ENCODE data around the gene BMPR2.

The BMPR2 gene

GRCh38 chr2:202589582-202589949 lies 213.4 kb downstream of the BMPR2 start:
- H3K79me2 ChIP-seq (ENCODE audit: control insufficient read depth, insufficient read depth, low read length, unreplicated experiment) = no peaks in the 10 kb centered on the region
- H3K36me3 ChIP-seq (ENCODE audit: insufficient read depth, low read length) = no peaks in the 10 kb centered on the region
- no peak overlapping the region for H2AFZ ChIP-seq (ENCODE audit: low read length, unreplicated experiment)
- no peaks in the 10 kb centered on the region for H3K27me3 ChIP-seq (ENCODE audit: insufficient read depth, low read length)
- H3K27ac ChIP-seq (ENCODE audit: low read depth, low read length) = no peak overlapping the region
- H3K4me3 ChIP-seq (ENCODE audit: low read depth, low read length) = no peak overlapping the region
- no peaks in the 10 kb centered on the region for H3K4me1 ChIP-seq (ENCODE audit: control insufficient read depth, insufficient read depth, low read length, unreplicated experiment)

DNA sequence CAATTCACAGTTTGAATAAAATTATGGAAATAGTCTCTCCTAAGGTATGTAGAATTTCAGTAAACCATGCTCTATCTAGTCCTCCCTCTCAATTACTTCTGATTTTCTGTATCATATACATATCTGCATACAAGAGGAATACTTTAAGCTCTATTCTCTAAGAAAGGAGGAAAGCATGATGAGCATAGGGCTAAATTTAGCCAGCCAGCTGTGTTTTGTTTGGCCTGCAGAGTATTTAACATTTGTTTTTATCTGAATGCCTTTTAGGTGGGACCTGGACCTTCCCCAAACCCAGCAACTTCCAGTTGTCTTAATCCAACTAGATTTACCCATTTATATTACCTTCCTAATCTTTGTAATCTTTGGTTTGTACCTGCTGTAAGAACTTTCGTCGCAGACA lies 216.4 kb downstream of the BMPR2 start:
- Histone ChIP-seq H2AFZ (ENCODE audit: low read length, unreplicated experiment) (no peak overlapping the region), H3K79me2 (ENCODE audit: control insufficient read depth, insufficient read depth, low read length, unreplicated experiment) (no peaks in the 10 kb centered on the region), H3K4me3 (ENCODE audit: low read depth, low read length) (no peak overlapping the region), H3K36me3 (ENCODE audit: insufficient read depth, low read length) (no peaks in the 10 kb centered on the region), H3K27ac (ENCODE audit: low read depth, low read length) (no peak overlapping the region), H3K27me3 (ENCODE audit: insufficient read depth, low read length) (no peaks in the 10 kb centered on the region), H3K4me1 (ENCODE audit: control insufficient read depth, insufficient read depth, low read length, unreplicated experiment) (no peaks in the 10 kb centered on the region)

DNA sequence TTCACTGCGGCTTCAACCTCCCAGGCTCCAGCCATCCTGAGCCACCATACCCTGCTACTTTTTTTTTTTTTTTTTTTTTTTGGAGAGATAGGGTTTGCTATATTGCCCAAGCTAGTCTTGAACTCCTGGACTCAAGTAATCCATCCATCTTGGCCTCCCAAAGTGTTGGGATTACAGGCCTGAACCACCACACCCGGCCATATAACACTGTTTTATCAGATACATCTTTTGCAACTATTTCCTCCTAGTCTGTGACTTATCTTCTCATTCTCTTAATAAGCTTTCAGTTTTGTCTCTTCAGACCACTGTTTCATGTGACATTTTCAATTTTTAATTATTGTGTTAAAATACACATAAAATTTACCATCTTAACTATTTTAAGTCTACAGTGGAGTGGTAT lies 223.0 kb downstream of the BMPR2 start:
- H3K36me3 ChIP-seq (ENCODE audit: insufficient read depth, low read length) = no peaks in the 10 kb centered on the region
- no peak overlapping the region for H3K4me3 ChIP-seq (ENCODE audit: low read depth, low read length)
- no peak overlapping the region for H2AFZ ChIP-seq (ENCODE audit: low read length, unreplicated experiment)

GRCh38 chr2:202599911-202600310 lies 223.8 kb downstream of the BMPR2 start:
- H3K27me3 ChIP-seq (ENCODE audit: insufficient read depth, low read length) = no peaks in the 10 kb centered on the region
- no peaks in the 10 kb centered on the region for H3K36me3 ChIP-seq (ENCODE audit: insufficient read depth, low read length)
- H3K27ac ChIP-seq (ENCODE audit: low read depth, low read length) = no peak overlapping the region
- no peaks in the 10 kb centered on the region for H3K4me1 ChIP-seq (ENCODE audit: control insufficient read depth, insufficient read depth, low read length, unreplicated experiment)
- no peak overlapping the region for H2AFZ ChIP-seq (ENCODE audit: low read length, unreplicated experiment)
- no peak overlapping the region for H3K4me3 ChIP-seq (ENCODE audit: low read depth, low read length)
- no peaks in the 10 kb centered on the region for H3K79me2 ChIP-seq (ENCODE audit: control insufficient read depth, insufficient read depth, low read length, unreplicated experiment)

More for the DNA sequence above, 223.0 kb downstream of the BMPR2 start:
- H3K27ac ChIP-seq (ENCODE audit: low read depth, low read length) = no peak overlapping the region
- no peaks in the 10 kb centered on the region for H3K79me2 ChIP-seq (ENCODE audit: control insufficient read depth, insufficient read depth, low read length, unreplicated experiment)
- H3K4me1 ChIP-seq (ENCODE audit: control insufficient read depth, insufficient read depth, low read length, unreplicated experiment) = no peaks in the 10 kb centered on the region
- H3K27me3 ChIP-seq (ENCODE audit: insufficient read depth, low read length) = no peaks in the 10 kb centered on the region

DNA sequence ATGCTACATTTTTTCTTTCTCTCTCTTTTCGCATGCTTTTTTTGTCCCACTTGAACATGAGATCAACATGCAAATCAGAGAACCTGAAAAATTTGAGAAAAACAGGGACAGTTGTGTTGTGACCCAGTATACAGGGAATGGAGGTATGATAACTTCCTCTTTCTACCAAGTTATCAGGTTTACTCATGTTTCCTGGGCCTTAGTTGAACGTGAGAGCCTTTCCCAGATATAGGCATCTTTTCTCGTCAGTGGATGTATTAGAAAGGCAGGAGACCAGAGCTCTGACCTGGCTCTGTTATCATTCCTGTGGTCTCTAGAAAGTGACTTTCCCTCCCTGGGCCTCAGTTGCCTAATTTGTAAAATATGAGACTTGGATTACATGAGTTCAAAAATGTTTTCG lies 228.6 kb downstream of the BMPR2 start:
- Histone ChIP-seq H3K4me3 (ENCODE audit: low read depth, low read length) (no peak overlapping the region), H2AFZ (ENCODE audit: low read length, unreplicated experiment) (no peak overlapping the region), H3K27me3 (ENCODE audit: insufficient read depth, low read length) (no peaks in the 10 kb centered on the region), H3K79me2 (ENCODE audit: control insufficient read depth, insufficient read depth, low read length, unreplicated experiment) (no peaks in the 10 kb centered on the region), H3K27ac (ENCODE audit: low read depth, low read length) (no peak overlapping the region), H3K4me1 (ENCODE audit: control insufficient read depth, insufficient read depth, low read length, unreplicated experiment) (no peaks in the 10 kb centered on the region), H3K36me3 (ENCODE audit: insufficient read depth, low read length) (no peaks in the 10 kb centered on the region)

GRCh38 chr2:202605174-202605573 lies 229.0 kb downstream of the BMPR2 start:
- Histone ChIP-seq H3K36me3 (ENCODE audit: insufficient read depth, low read length) (no peaks in the 10 kb centered on the region), H2AFZ (ENCODE audit: low read length, unreplicated experiment) (no peak overlapping the region), H3K4me3 (ENCODE audit: low read depth, low read length) (no peak overlapping the region), H3K27ac (ENCODE audit: low read depth, low read length) (no peak overlapping the region), H3K4me1 (ENCODE audit: control insufficient read depth, insufficient read depth, low read length, unreplicated experiment) (no peaks in the 10 kb centered on the region), H3K27me3 (ENCODE audit: insufficient read depth, low read length) (no peaks in the 10 kb centered on the region), H3K79me2 (ENCODE audit: control insufficient read depth, insufficient read depth, low read length, unreplicated experiment) (no peaks in the 10 kb centered on the region)

DNA sequence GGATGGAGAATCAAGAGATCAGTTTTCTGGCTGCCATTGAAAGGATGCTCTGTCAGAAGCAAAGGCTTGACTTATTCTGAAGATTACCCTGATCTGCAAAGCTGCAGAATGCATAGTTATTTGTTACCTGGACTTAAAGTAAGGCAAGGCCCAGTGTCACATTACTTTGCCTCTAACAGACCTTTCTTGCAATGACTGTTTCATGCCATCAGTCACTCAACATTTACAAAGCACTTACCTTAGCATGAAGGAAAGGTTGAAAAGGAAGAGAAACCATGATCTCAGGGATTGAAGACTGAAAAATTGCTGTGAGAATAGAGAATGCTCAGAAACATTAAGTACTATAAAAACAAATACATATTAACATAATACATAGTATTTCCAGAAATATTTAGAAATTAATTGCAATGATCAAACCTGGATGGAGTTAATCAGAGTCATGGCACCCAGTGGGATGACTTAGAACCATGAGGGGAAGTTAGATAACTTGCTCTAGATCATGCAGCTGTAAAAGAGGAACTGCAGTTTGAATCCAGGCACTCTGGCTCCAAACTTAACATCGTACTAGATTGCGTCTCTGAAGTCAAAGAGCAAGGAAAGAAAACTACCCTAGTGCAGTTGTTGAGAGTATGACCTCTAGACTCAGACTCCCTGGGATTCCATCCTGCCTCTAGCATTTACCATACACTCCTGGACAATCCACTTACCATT lies 232.2 kb downstream of the BMPR2 start:
- Histone ChIP-seq H3K79me2 (ENCODE audit: control insufficient read depth, insufficient read depth, low read length, unreplicated experiment) (no peaks in the 10 kb centered on the region), H3K27ac (ENCODE audit: low read depth, low read length) (no peak overlapping the region), H3K4me3 (ENCODE audit: low read depth, low read length) (no peak overlapping the region), H3K36me3 (ENCODE audit: insufficient read depth, low read length) (no peaks in the 10 kb centered on the region), H3K4me1 (ENCODE audit: control insufficient read depth, insufficient read depth, low read length, unreplicated experiment) (no peaks in the 10 kb centered on the region), H3K27me3 (ENCODE audit: insufficient read depth, low read length) (peaks cover 5% of the 10 kb centered on the region; the same call in 1 of the 2 replicates), H2AFZ (ENCODE audit: low read length, unreplicated experiment) (no peak overlapping the region)

GRCh38 chr2:202609381-202610145 lies 233.4 kb downstream of the BMPR2 start:
- Histone ChIP-seq H3K27ac (ENCODE audit: low read depth, low read length) (no peak overlapping the region), H3K27me3 (ENCODE audit: insufficient read depth, low read length) (peaks cover 5% of the 10 kb centered on the region; the same call in 1 of the 2 replicates), H2AFZ (ENCODE audit: low read length, unreplicated experiment) (no peak overlapping the region), H3K4me3 (ENCODE audit: low read depth, low read length) (no peak overlapping the region), H3K79me2 (ENCODE audit: control insufficient read depth, insufficient read depth, low read length, unreplicated experiment) (no peaks in the 10 kb centered on the region), H3K36me3 (ENCODE audit: insufficient read depth, low read length) (no peaks in the 10 kb centered on the region), H3K4me1 (ENCODE audit: control insufficient read depth, insufficient read depth, low read length, unreplicated experiment) (no peaks in the 10 kb centered on the region)

DNA sequence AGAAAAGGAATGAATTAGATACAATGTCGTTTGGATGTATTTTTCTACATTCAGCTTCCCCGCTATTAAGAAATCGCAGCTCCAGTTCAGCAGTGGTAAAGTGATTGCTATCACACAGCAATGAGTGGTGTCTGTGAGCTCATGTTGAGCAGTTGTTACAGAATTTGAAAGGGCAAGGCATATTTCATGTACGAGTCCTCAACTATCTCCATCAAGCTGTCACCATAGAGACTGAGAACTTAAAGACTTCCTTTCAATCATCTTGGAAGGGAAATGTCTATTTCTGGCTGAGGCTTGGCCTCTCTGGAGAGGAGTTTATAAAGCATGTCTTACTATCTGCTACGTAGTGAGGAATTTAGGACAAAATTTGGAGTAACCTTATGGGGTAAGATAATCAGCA lies 234.3 kb downstream of the BMPR2 start:
- Histone ChIP-seq H3K27ac (ENCODE audit: low read depth, low read length) (no peak overlapping the region), H2AFZ (ENCODE audit: low read length, unreplicated experiment) (no peak overlapping the region), H3K4me1 (ENCODE audit: control insufficient read depth, insufficient read depth, low read length, unreplicated experiment) (no peaks in the 10 kb centered on the region), H3K79me2 (ENCODE audit: control insufficient read depth, insufficient read depth, low read length, unreplicated experiment) (no peaks in the 10 kb centered on the region), H3K36me3 (ENCODE audit: insufficient read depth, low read length) (no peaks in the 10 kb centered on the region), H3K27me3 (ENCODE audit: insufficient read depth, low read length) (peaks cover 5% of the 10 kb centered on the region; the same call in 1 of the 2 replicates), H3K4me3 (ENCODE audit: low read depth, low read length) (no peak overlapping the region)

GRCh38 chr2:202612145-202612544 lies 236.0 kb downstream of the BMPR2 start:
- Histone ChIP-seq H3K27me3 (ENCODE audit: insufficient read depth, low read length) (peaks cover 5% of the 10 kb centered on the region; the same call in 1 of the 2 replicates), H2AFZ (ENCODE audit: low read length, unreplicated experiment) (no peak overlapping the region), H3K4me1 (ENCODE audit: control insufficient read depth, insufficient read depth, low read length, unreplicated experiment) (no peaks in the 10 kb centered on the region), H3K36me3 (ENCODE audit: insufficient read depth, low read length) (no peaks in the 10 kb centered on the region), H3K27ac (ENCODE audit: low read depth, low read length) (no peak overlapping the region), H3K79me2 (ENCODE audit: control insufficient read depth, insufficient read depth, low read length, unreplicated experiment) (no peaks in the 10 kb centered on the region), H3K4me3 (ENCODE audit: low read depth, low read length) (no peak overlapping the region)

GRCh38 chr2:202613479-202613878 lies 237.4 kb downstream of the BMPR2 start:
- H2AFZ ChIP-seq (ENCODE audit: low read length, unreplicated experiment) = no peak overlapping the region
- peaks cover 5% of the 10 kb centered on the region; the same call in 1 of the 2 replicates for H3K27me3 ChIP-seq (ENCODE audit: insufficient read depth, low read length)
- H3K27ac ChIP-seq (ENCODE audit: low read depth, low read length) = no peak overlapping the region
- H3K4me1 ChIP-seq (ENCODE audit: control insufficient read depth, insufficient read depth, low read length, unreplicated experiment) = no peaks in the 10 kb centered on the region
- no peak overlapping the region for H3K4me3 ChIP-seq (ENCODE audit: low read depth, low read length)
- H3K79me2 ChIP-seq (ENCODE audit: control insufficient read depth, insufficient read depth, low read length, unreplicated experiment) = no peaks in the 10 kb centered on the region
- no peaks in the 10 kb centered on the region for H3K36me3 ChIP-seq (ENCODE audit: insufficient read depth, low read length)
